HepG2 (cell line): ENCODE results near the gene DOK1. TPM values are rescaled to one million over a fixed set of nuclear protein-coding genes. Genes with fewer than 3 reads are reported as not detected.

Experiments
- ARNT ChIP-seq: fragments of 450-650 bp; IDR thresholded peaks from 2 replicates; pipeline ENCODE4 v1.6.1; 2017
- CHD2 ChIP-seq: IDR thresholded peaks from 2 replicates; pipeline ENCODE4 v1.6.1; 2011; ENCODE audit warnings: low read depth, low read length, improper control_type of control experiment
- DNMT1 ChIP-seq: sonication (generic); formaldehyde crosslinking; IDR thresholded peaks from 2 replicates; pipeline ENCODE4 v1.5.1; 2020; ENCODE audit warnings: mild to moderate bottlenecking, missing genetic modification reagents
- EHMT2 ChIP-seq: fragments of 200-600 bp; sonication (generic); IDR thresholded peaks from 2 replicates; pipeline ENCODE4 v1.7.0; 2017; ENCODE audit warnings: antibody characterized with exemption, low read depth, low read length, borderline replicate concordance
- ELK4 ChIP-seq: sonication (generic); formaldehyde crosslinking; IDR thresholded peaks from 2 replicates; pipeline ENCODE4 v1.9.0; 2021; ENCODE audit warnings: missing genetic modification reagents, borderline replicate concordance
- FOXK1 ChIP-seq: sonication (generic); formaldehyde crosslinking; IDR thresholded peaks from 2 replicates; pipeline ENCODE4 v1.4.0; 2020; ENCODE audit warnings: low read depth, missing genetic modification reagents, borderline replicate concordance
- KDM6A ChIP-seq: IDR thresholded peaks from 2 replicates; pipeline ENCODE4 v1.6.1; 2016; ENCODE audit warnings: low read depth
- MBD4 ChIP-seq: IDR thresholded peaks from 2 replicates; pipeline ENCODE4 v1.6.1; 2012; ENCODE audit warnings: low read length, inconsistent platforms, borderline replicate concordance
- MTERF4 ChIP-seq: sonication (generic); formaldehyde crosslinking; IDR thresholded peaks from 2 replicates; pipeline ENCODE4 v1.8.0; 2023; ENCODE audit warnings: mild to moderate bottlenecking, missing genetic modification reagents
- MZF1 ChIP-seq: sonication (generic); formaldehyde crosslinking; IDR thresholded peaks from 2 replicates; pipeline ENCODE4 v1.8.1; 2023; ENCODE audit warnings: mild to moderate bottlenecking, missing genetic modification reagents, borderline replicate concordance
- NFYB ChIP-seq: sonication (generic); formaldehyde crosslinking; IDR thresholded peaks from 2 replicates; pipeline ENCODE4 v1.4.0; 2020; ENCODE audit warnings: missing genetic modification reagents
- SATB2 ChIP-seq: sonication (generic); formaldehyde crosslinking; IDR thresholded peaks from 2 replicates; pipeline ENCODE4 v1.5.0; 2020; ENCODE audit warnings: missing genetic modification reagents
- SP5 ChIP-seq: IDR thresholded peaks from 2 replicates; pipeline ENCODE4 v1.6.1; 2016; ENCODE audit warnings: low read depth, borderline replicate concordance
- TAF15 ChIP-seq: fragments of 200-400 bp; formaldehyde crosslinking; IDR thresholded peaks from one replicate; pipeline ENCODE4 v1.6.1; 2018; ENCODE audit warnings: mild to moderate bottlenecking, low read depth, low read length; ENCODE audit not compliant: poor library complexity, severe bottlenecking
- THAP11 ChIP-seq: IDR thresholded peaks from 2 replicates; pipeline ENCODE4 v1.6.1; 2016; ENCODE audit warnings: missing biosample characterization, missing genetic modification reagents
- THRA ChIP-seq: sonication (generic); formaldehyde crosslinking; IDR thresholded peaks from 2 replicates; pipeline ENCODE4 v1.4.0; 2020; ENCODE audit warnings: missing genetic modification reagents, borderline replicate concordance
- ZFP36 ChIP-seq: fragments of 150-350 bp; IDR thresholded peaks from 2 replicates; pipeline ENCODE4 v1.6.1; 2018; ENCODE audit warnings: borderline replicate concordance, low read length, low read depth; ENCODE audit not compliant: partially characterized antibody
- ZMYM3 ChIP-seq: sonication (generic); formaldehyde crosslinking; IDR thresholded peaks from 2 replicates; pipeline ENCODE4 v1.5.1; 2020; ENCODE audit warnings: mild to moderate bottlenecking, missing genetic modification reagents
- ZNF251 ChIP-seq: sonication (generic); formaldehyde crosslinking; IDR thresholded peaks from 2 replicates; pipeline ENCODE4 v1.9.0; 2021; ENCODE audit warnings: mild to moderate bottlenecking, missing genetic modification reagents
- ZNF263 ChIP-seq: sonication (generic); formaldehyde crosslinking; IDR thresholded peaks from 2 replicates; pipeline ENCODE4 v1.4.0; 2020; ENCODE audit warnings: missing genetic modification reagents
- ZNF547 ChIP-seq: sonication (generic); formaldehyde crosslinking; IDR thresholded peaks from 2 replicates; pipeline ENCODE4 v1.5.1; 2020; ENCODE audit warnings: mild to moderate bottlenecking, missing genetic modification reagents
- ZNF558 ChIP-seq: sonication (generic); formaldehyde crosslinking; IDR thresholded peaks from 2 replicates; pipeline ENCODE4 v1.9.0; 2022; ENCODE audit warnings: mild to moderate bottlenecking, missing genetic modification reagents, borderline replicate concordance
- ZNF607 ChIP-seq: sonication (generic); formaldehyde crosslinking; IDR thresholded peaks from 2 replicates; pipeline ENCODE4 v1.5.1; 2020; ENCODE audit warnings: missing genetic modification reagents, mild to moderate bottlenecking, borderline replicate concordance
- ZNF615 ChIP-seq: sonication (generic); formaldehyde crosslinking; IDR thresholded peaks from 2 replicates; pipeline ENCODE4 v1.5.0; 2020; ENCODE audit warnings: mild to moderate bottlenecking, missing genetic modification reagents, borderline replicate concordance
- ZNF660 ChIP-seq: sonication (generic); formaldehyde crosslinking; IDR thresholded peaks from 2 replicates; pipeline ENCODE4 v1.5.1; 2020; ENCODE audit warnings: mild to moderate bottlenecking, low read depth, missing genetic modification reagents, borderline replicate concordance
- ZNF672 ChIP-seq: sonication (generic); formaldehyde crosslinking; IDR thresholded peaks from 2 replicates; pipeline ENCODE4 v1.8.1; 2022; ENCODE audit warnings: missing genetic modification reagents
- ZNF784 ChIP-seq: sonication (generic); formaldehyde crosslinking; IDR thresholded peaks from 2 replicates; pipeline ENCODE4 v1.5.1; 2020; ENCODE audit warnings: missing genetic modification reagents, mild to moderate bottlenecking, borderline replicate concordance
- polyA plus RNA-seq, 8 experiments: library from polyadenylated mRNA; depleted of rRNA in 3 of 8; stranded (reverse) in 7 of 8; unstranded in 1 of 8; fragments of >200 nt; fragmentation: Illumina TruSeq in 4 of 8; extraction: Trizol in 4 of 8; gene quantifications; 2 replicates each; pipeline versions ENCODE4 v1.2.1 to v1.2.3, GENCODE V29; 2011 to 2016; ENCODE audit warnings: low read depth in 4 of 8, missing spikeins in 1 of 8, mixed read lengths in 1 of 8; ENCODE audit not compliant: insufficient read depth in 1 of 8
- total RNA-seq, 5 experiments: library from RNA; depleted of rRNA; stranded (reverse); fragments of >200 nt; fragmentation: Illumina TruSeq; extraction: Trizol; gene quantifications; 2 replicates each; pipeline ENCODE4 v1.2.3, GENCODE V29; 2016; ENCODE audit warnings: low read depth in 1 of 5

Gene DOK1
- total and polyA plus RNA-seq, 2 of the 13 experiments (the other 11 are each of a cell fraction or from before 2014, with no cell fraction given) = 0.53 to 0.74 TPM

GRCh38 chr2:74507145-74507925 lies 47.2 kb upstream of the DOK1 start, which contains the start of gene PCGF1 (continued):
- TF ChIP-seq MBD4 (no peak), FOXK1 (peak; percentile 87), SATB2 (no peak), CHD2 (peak; percentile 55), ZNF251 (no peak; the same call in 1 of the 2 replicates), THRA (CRISPR knock-in tag) (peak; percentile 97), MTERF4 (CRISPR knock-in tag) (peak; percentile 98), DNMT1 (CRISPR knock-in tag) (peak; percentile 98), ZNF263 (CRISPR knock-in tag) (peak; percentile 76), TAF15 (no peak), KDM6A (no peak), ZNF615 (CRISPR knock-in tag) (peak; percentile 55; the same call in 1 of the 2 replicates), EHMT2 (no peak), ELK4 (CRISPR knock-in tag) (no peak), ARNT (no peak), SP5 (CRISPR knock-in tag) (peak; percentile 23; the same call in 1 of the 2 replicates), THAP11 (CRISPR knock-in tag) (peak; percentile 95), ZFP36 (no peak), ZNF607 (CRISPR knock-in tag) (peak; percentile 84), ZNF558 (no peak), ZNF784 (CRISPR knock-in tag) (peak; percentile 93), NFYB (peak; percentile 75), MZF1 (CRISPR knock-in tag) (peak; percentile 1; the same call in 1 of the 2 replicates), ZNF547 (CRISPR knock-in tag) (no peak; the same call in 1 of the 2 replicates), ZMYM3 (peak; percentile 37; the same call in 1 of the 2 replicates), ZNF660 (CRISPR knock-in tag) (no peak), ZNF672 (CRISPR knock-in tag) (no peak)
